Brain microvascular endothelial cell (primary cell): ENCODE data around the gene ZBED4.

Experiments
- DNase-seq: peaks from one replicate; pipeline ENCODE4 v3.0.0-alpha.2; 2020
- H3K27ac ChIP-seq: fragments of 250-450 bp; sonication (Bioruptor Pico); 2 replicates; pipeline ENCODE4 v1.5.1; 2020; ENCODE audit warnings: mild to moderate bottlenecking, moderate library complexity
- H3K27me3 ChIP-seq: fragments of 250-450 bp; sonication (Bioruptor Pico); replicated peaks from 2 replicates; pipeline ENCODE4 v1.5.1; 2020; ENCODE audit warnings: mild to moderate bottlenecking
- H3K36me3 ChIP-seq: fragments of 250-450 bp; sonication (Bioruptor Pico); replicated peaks from 2 replicates; pipeline ENCODE4 v1.5.1; 2020; ENCODE audit warnings: mild to moderate bottlenecking
- H3K4me3 ChIP-seq: 2 replicates; pipeline ENCODE4 v1.5.1; 2011; ENCODE audit warnings: low read depth, mild to moderate bottlenecking, control low read depth, low read length, moderate library complexity
- in situ Hi-C: cut with HindIII; loops from 2 replicates; pipeline ENCODE4 v1.10.0; 2017; ENCODE audit warnings: low sequenced_read_pairs, low pct_ligation_motif_present
- TF ChIP-seq, protein P1 (sequence below): IDR thresholded peaks from 2 replicates; pipeline ENCODE4 v1.5.1; 2011; ENCODE audit warnings: low read depth, mild to moderate bottlenecking, moderate library complexity, low read length, control low read depth, inconsistent platforms; ENCODE audit errors: missing control alignments

Gene ZBED4

DNA sequence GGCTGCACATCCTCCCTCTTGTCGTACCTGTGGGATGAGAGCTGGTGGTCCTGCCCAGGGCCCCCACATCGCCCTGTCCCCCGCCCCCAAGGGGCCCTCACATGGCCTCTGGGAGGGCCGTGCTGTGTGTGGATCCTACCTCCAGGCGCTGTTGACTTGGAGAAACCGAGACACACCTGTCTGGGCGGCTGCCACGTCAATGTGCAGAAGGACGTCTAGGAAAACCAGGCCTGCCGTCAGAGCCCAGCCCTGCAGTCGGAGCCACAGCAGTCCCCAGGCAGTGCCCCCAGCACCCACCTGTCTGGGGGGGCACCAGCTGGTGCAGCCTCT, 50.4 kb downstream of the ZBED4 start:
- no peak for DNase-seq
- TF ChIP-seq, protein P1, sequence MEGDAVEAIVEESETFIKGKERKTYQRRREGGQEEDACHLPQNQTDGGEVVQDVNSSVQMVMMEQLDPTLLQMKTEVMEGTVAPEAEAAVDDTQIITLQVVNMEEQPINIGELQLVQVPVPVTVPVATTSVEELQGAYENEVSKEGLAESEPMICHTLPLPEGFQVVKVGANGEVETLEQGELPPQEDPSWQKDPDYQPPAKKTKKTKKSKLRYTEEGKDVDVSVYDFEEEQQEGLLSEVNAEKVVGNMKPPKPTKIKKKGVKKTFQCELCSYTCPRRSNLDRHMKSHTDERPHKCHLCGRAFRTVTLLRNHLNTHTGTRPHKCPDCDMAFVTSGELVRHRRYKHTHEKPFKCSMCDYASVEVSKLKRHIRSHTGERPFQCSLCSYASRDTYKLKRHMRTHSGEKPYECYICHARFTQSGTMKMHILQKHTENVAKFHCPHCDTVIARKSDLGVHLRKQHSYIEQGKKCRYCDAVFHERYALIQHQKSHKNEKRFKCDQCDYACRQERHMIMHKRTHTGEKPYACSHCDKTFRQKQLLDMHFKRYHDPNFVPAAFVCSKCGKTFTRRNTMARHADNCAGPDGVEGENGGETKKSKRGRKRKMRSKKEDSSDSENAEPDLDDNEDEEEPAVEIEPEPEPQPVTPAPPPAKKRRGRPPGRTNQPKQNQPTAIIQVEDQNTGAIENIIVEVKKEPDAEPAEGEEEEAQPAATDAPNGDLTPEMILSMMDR: no peak
- Histone ChIP-seq H3K4me3 (no peak overlapping the region), H3K27ac (no peak overlapping the region), H3K27me3 (no peaks in the 10 kb centered on the region), H3K36me3 (peaks cover 7% of the 10 kb centered on the region)
- in situ Hi-C loops: no loop called here

DNA sequence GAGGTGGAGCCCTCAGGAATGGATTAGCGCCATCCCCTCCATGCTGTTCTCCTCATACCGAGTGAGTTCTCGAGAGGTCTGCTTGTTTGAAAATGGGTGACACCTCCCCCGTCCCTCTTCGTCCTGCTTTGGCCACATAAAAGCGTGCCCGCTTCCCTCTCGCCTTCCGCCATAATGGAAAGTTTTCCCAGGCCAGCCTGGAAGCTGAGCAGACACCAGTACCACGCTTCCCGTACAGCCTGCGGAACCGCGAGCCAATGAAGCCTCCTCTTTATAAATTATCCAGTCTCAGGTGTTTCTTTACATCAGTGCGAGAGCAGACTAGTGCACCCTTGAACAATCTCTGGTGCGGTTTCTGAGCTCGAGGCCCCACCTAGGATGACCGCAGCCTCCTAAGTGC, 51.8 kb downstream of the ZBED4 start:
- TF ChIP-seq, protein P1: no peak
- Histone ChIP-seq H3K36me3 (peaks cover 7% of the 10 kb centered on the region), H3K27me3 (no peaks in the 10 kb centered on the region), H3K27ac (no peak overlapping the region), H3K4me3 (no peak overlapping the region)
- in situ Hi-C loops: no loop called here
- no peak for DNase-seq

DNA sequence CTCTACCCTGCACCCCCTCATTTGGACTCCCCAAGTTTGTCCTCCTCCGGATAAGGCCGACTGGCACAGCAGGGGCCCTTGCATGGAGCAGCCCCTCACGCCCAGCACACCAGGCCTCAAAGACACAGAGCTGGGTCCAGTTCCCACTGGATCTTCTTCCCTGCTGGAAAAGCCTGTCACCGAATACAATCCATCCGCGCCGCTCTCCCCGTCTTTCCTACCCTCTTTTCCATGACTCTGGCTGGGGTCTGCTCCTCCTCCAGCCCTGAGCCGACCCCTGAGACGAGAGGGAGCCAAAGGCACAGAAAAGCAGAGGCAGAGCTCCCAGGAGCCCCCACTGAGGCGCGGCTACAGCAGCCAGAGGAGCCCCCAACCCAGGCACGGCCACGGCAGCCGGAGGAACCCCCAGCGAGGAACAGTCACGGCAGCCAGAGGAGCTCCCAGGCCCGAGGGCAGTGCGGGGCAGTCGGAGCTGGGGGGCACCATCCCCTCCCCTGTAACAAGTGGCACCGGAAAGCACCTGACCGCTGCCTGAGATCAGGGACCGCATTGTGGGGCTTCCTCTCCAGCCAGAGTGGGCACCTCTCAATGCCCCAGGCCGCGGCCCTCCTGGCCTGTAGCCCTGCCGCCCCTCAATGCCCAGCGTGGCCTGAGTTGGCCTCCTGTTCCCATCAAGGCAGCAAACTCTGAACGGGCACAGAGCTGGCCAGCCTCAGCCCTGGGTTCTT, 52.6 kb downstream of the ZBED4 start:
- in situ Hi-C loops: no loop called here
- Histone ChIP-seq H3K27ac (no peak overlapping the region), H3K4me3 (no peak overlapping the region), H3K36me3 (peaks cover 4% of the 10 kb centered on the region), H3K27me3 (no peaks in the 10 kb centered on the region)
- TF ChIP-seq, protein P1: no peak
- DNase-seq: no peak

DNA sequence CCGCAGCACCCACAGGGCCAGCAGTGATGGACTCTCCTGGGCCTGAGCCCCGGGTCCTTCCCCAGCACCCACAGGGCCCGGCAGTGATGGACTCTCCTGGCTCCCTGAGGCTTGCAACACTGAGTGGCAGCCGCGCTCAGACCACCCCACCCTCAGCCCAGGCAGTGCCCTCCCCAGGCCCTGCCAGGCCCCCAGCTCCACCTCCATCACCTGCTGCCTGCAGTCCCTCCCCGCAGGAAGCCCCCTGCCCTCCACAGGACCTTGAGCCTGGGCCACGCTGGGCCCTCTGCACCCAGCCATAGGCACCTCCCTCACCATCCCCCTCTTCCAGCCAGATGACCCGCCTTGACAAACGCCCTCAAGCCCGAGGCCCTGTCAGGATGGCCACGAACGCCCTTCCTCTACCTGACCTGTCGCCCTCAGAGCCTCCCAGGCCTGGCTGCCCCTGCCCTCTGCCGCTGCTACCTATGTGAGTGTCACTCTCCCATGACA, 53.2 kb downstream of the ZBED4 start:
- in situ Hi-C loops: no loop called here
- peaks cover 4% of the 10 kb centered on the region for H3K36me3 ChIP-seq

DNA sequence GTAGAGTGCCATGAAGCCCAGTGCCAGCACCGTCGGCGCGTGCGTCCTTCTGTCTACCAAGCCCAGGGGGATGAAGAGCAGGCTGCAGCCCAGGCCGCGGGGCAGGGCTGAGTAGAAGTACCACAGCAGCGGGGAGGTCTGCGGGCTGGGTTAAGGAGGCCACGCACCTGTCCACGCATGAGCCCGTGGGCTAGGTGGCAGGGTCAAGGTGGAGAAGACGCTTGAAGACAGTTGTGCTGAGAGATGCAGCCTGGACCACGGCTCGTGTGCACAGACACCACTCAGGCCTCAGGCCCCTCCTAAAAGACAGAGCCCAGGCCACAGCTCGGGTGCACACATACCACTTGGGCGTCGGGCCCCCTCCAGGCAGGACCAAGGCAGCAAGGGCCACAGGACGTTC, 54.2 kb downstream of the ZBED4 start:
- TF ChIP-seq, protein P1: no peak
- in situ Hi-C loops: no loop called here
- H3K27me3 ChIP-seq: no peaks in the 10 kb centered on the region
- H3K36me3 ChIP-seq: peaks cover 4% of the 10 kb centered on the region
- H3K27ac ChIP-seq: no peak overlapping the region
- no peak overlapping the region for H3K4me3 ChIP-seq
- no peak for DNase-seq

More for the DNA sequence above, 53.2 kb downstream of the ZBED4 start:
- DNase-seq: no peak
- no peak overlapping the region for H3K4me3 ChIP-seq
- TF ChIP-seq, protein P1: no peak
- no peaks in the 10 kb centered on the region for H3K27me3 ChIP-seq
- H3K27ac ChIP-seq: no peak overlapping the region
